Measurements from ENCODE around the gene CCNY.

CCNY gene

DNA sequence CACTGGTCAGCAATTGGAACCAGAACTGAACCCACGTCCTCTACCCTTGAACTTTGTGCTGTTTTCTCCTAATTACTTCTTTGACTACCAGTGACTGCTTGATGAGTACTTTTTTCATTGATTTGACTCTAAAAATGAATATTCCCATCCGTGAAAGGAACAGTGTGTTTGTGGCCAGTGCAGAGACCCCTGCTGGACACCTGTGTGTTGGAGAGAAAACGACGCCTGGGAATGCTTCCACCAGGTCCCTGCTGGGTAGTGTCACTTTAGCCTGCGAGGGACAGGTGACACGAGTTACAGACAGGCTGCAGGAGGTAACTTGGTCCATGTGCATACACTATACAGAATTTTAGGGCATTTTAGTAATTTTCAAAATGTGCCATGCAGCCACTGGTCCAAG is 262.1 kb downstream of the CCNY start:
- no peak overlapping the region for H3K4me3 ChIP-seq (ENCODE audit: low read length)
- H3K36me3 ChIP-seq (replicated peaks; ENCODE audit: low read depth, low read length) = no peaks in the 10 kb centered on the region
- peaks cover 6% of the 10 kb centered on the region; the same call in 1 of the 2 replicates for H3K4me1 ChIP-seq (ENCODE audit: low read length)
- no peak overlapping the region for H3K9ac ChIP-seq (ENCODE audit: low read length)
- H3K27ac ChIP-seq (ENCODE audit: low read length) = no peak overlapping the region
- no peaks in the 10 kb centered on the region for H3K27me3 ChIP-seq (ENCODE audit: low read depth, low read length)
- H2AFZ ChIP-seq (ENCODE audit: low read depth, low read length) = no peak overlapping the region
- no peak overlapping the region for H3K4me2 ChIP-seq (ENCODE audit: low read length)
- H3K9me3 ChIP-seq (ENCODE audit: insufficient read depth, low read length) = no peaks in the 10 kb centered on the region
- H3K79me2 ChIP-seq (ENCODE audit: low read length) = no peaks in the 10 kb centered on the region
- no peaks in the 10 kb centered on the region for H4K20me1 ChIP-seq (ENCODE audit: insufficient read depth, low read length)
- TF ChIP-seq, protein P1, sequence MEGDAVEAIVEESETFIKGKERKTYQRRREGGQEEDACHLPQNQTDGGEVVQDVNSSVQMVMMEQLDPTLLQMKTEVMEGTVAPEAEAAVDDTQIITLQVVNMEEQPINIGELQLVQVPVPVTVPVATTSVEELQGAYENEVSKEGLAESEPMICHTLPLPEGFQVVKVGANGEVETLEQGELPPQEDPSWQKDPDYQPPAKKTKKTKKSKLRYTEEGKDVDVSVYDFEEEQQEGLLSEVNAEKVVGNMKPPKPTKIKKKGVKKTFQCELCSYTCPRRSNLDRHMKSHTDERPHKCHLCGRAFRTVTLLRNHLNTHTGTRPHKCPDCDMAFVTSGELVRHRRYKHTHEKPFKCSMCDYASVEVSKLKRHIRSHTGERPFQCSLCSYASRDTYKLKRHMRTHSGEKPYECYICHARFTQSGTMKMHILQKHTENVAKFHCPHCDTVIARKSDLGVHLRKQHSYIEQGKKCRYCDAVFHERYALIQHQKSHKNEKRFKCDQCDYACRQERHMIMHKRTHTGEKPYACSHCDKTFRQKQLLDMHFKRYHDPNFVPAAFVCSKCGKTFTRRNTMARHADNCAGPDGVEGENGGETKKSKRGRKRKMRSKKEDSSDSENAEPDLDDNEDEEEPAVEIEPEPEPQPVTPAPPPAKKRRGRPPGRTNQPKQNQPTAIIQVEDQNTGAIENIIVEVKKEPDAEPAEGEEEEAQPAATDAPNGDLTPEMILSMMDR (IDR thresholded peaks at IDR 0.05; ENCODE audit: low read depth, low read length) = peak; percentile 14; the same call in 1 of the 2 replicates
- TF ChIP-seq EZH2phosphoT487 (IDR thresholded peaks at IDR 0.05; ENCODE audit: low read depth) = no peak

DNA sequence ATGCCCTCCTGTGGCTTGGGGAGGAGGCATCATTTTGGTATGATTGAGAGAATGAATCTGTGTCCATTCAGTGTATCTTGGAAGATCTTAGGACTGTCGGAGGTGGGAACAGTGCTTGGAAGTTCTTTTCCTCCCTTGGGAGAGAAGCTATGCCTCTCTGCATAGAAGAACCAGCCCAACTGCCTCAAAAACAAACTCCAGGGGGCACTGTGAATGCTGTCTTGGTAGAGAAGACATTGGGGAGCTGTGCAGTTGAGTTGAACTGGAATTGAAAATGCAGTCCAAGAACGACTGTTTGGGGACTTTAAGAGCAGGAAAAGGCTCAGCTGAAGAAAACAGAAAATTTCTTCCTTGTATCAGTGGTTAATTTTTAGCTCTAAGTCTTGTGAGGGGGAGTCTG is 263.9 kb downstream of the CCNY start:
- no peaks in the 10 kb centered on the region for H3K79me2 ChIP-seq (ENCODE audit: low read length)
- H4K20me1 ChIP-seq (ENCODE audit: insufficient read depth, low read length) = no peaks in the 10 kb centered on the region
- H3K9me3 ChIP-seq (ENCODE audit: insufficient read depth, low read length) = no peaks in the 10 kb centered on the region
- H3K4me3 ChIP-seq (ENCODE audit: low read length) = no peak overlapping the region
- TF ChIP-seq, protein P1 (IDR thresholded peaks at IDR 0.05; ENCODE audit: low read depth, low read length) = peak; percentile 3; the same call in 1 of the 2 replicates
- TF ChIP-seq EZH2phosphoT487 (IDR thresholded peaks at IDR 0.05; ENCODE audit: low read depth) = no peak
- H3K4me1 ChIP-seq (ENCODE audit: low read length) = no peaks in the 10 kb centered on the region
- H3K4me2 ChIP-seq (ENCODE audit: low read length) = no peak overlapping the region
- H2AFZ ChIP-seq (ENCODE audit: low read depth, low read length) = no peak overlapping the region
- H3K27me3 ChIP-seq (ENCODE audit: low read depth, low read length) = no peaks in the 10 kb centered on the region
- no peaks in the 10 kb centered on the region for H3K36me3 ChIP-seq (replicated peaks; ENCODE audit: low read depth, low read length)
- no peak overlapping the region for H3K27ac ChIP-seq (ENCODE audit: low read length)
- H3K9ac ChIP-seq (ENCODE audit: low read length) = no peak overlapping the region

DNA sequence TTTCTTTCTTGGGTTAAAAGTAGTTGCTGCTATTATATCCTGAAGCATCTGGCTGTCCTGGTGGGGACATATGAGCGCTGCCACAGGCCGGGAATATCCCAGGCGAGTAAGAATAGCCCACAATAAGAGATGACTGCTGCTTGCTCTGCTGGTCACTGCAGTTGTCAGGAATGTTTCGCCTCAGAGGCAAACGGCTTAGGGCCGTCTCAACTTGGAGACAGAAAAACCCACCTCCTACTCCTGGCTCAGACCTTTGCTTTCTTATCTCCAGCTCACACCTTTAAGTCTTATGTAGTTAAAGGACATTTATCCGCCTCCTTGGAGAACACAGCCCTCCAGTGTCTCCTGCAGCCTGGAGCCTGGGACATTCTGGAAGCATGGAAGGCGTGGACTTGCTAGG is 268.9 kb downstream of the CCNY start, which contains the start of gene GJD4:
GJD4 (plus strand) TSS at position 151 of the 400 bp plus-strand sequence; CDS start at position 378, 227 bp downstream.
- H4K20me1 ChIP-seq (ENCODE audit: insufficient read depth, low read length) = no peaks in the 10 kb centered on the region
- H3K36me3 ChIP-seq (replicated peaks; ENCODE audit: low read depth, low read length) = no peaks in the 10 kb centered on the region
- no peaks in the 10 kb centered on the region for H3K4me1 ChIP-seq (ENCODE audit: low read length)
- no peak within 1 kb of the TSS for H3K4me2 ChIP-seq (ENCODE audit: low read length)
- H3K27me3 ChIP-seq (ENCODE audit: low read depth, low read length) = no peaks in the 10 kb centered on the region
- no peak within 1 kb of the TSS for H3K27ac ChIP-seq (ENCODE audit: low read length)
- H2AFZ ChIP-seq (ENCODE audit: low read depth, low read length) = no peak within 1 kb of the TSS
- no peaks in the 10 kb centered on the region for H3K79me2 ChIP-seq (ENCODE audit: low read length)
- no peaks in the 10 kb centered on the region for H3K9me3 ChIP-seq (ENCODE audit: insufficient read depth, low read length)
- TF ChIP-seq, protein P1 (IDR thresholded peaks at IDR 0.05; ENCODE audit: low read depth, low read length) = no peak
- no peak for TF ChIP-seq EZH2phosphoT487 (IDR thresholded peaks at IDR 0.05; ENCODE audit: low read depth)
- H3K9ac ChIP-seq (ENCODE audit: low read length) = no peak within 1 kb of the TSS
- H3K4me3 ChIP-seq (ENCODE audit: low read length) = no peak within 1 kb of the TSS

DNA sequence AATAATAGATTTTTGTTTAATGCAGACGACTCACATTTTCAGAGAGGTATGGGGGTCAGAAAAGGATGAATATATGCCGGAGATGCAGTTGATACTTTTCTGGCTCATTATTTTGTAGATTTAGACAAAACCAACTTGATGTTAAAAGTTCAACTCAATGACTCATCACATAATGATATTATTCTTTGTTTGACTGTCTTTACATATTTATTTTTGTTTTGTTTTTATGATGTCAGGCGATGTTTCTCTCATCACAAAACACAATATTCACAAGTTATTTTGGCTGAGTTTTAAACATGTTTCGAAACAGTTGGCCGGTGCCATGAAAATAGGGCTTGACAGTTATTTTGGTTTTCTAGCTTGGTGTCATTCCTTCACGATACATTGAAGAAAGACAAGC is 270.1 kb downstream of the CCNY start:
- Histone ChIP-seq H3K27ac (ENCODE audit: low read length) (no peak overlapping the region), H2AFZ (ENCODE audit: low read depth, low read length) (no peak overlapping the region), H4K20me1 (ENCODE audit: insufficient read depth, low read length) (no peaks in the 10 kb centered on the region), H3K4me1 (ENCODE audit: low read length) (no peaks in the 10 kb centered on the region), H3K4me2 (ENCODE audit: low read length) (no peak overlapping the region), H3K79me2 (ENCODE audit: low read length) (no peaks in the 10 kb centered on the region), H3K9me3 (ENCODE audit: insufficient read depth, low read length) (no peaks in the 10 kb centered on the region), H3K36me3 (replicated peaks; ENCODE audit: low read depth, low read length) (no peaks in the 10 kb centered on the region), H3K27me3 (ENCODE audit: low read depth, low read length) (no peaks in the 10 kb centered on the region), H3K4me3 (ENCODE audit: low read length) (no peak overlapping the region), H3K9ac (ENCODE audit: low read length) (no peak overlapping the region)
- no peak for TF ChIP-seq EZH2phosphoT487 (IDR thresholded peaks at IDR 0.05; ENCODE audit: low read depth)
- TF ChIP-seq, protein P1 (IDR thresholded peaks at IDR 0.05; ENCODE audit: low read depth, low read length) = no peak

Data from OCI-LY3 (cell line).